HG03103 (cell line): ENCODE data around the gene ADD2.
"Not testable (repeated sequence)": the region's sequence is repeated elsewhere in the genome, so short reads cannot be mapped to it uniquely, and the experiment has no call there.

Source experiments
- ATAC-seq: cut with Tn5 transposase; IDR thresholded peaks from one replicate; pipeline ENCODE4 v1.9.1; 2021; ENCODE audit warnings: low read depth; ENCODE audit not compliant: unreplicated experiment

The ADD2 gene

GRCh38 chr2:70679259-70679658 is 88.7 kb downstream of the ADD2 start:
- ATAC-seq = no peak

- no peak for ATAC-seq
These were observed 89.3 kb downstream of the ADD2 start for GRCh38 chr2:70678576-70679143.

- no peak for ATAC-seq
These were observed 91.5 kb downstream of the ADD2 start for GRCh38 chr2:70676301-70677035.

- ATAC-seq = no peak
These were observed 92.1 kb downstream of the ADD2 start for GRCh38 chr2:70675862-70676261.

- no peak for ATAC-seq
These were observed 93.2 kb downstream of the ADD2 start for GRCh38 chr2:70674636-70675430.

- ATAC-seq = no peak
These were observed 94.9 kb downstream of the ADD2 start for GRCh38 chr2:70673041-70673647.

GRCh38 chr2:70671092-70671675 is 96.8 kb downstream of the ADD2 start:
- ATAC-seq = no peak

- no peak for ATAC-seq
These were observed 97.4 kb downstream of the ADD2 start for GRCh38 chr2:70670626-70671025.

GRCh38 chr2:70670202-70670601 is 97.8 kb downstream of the ADD2 start:
- no peak for ATAC-seq

GRCh38 chr2:70668911-70669310 is 99.1 kb downstream of the ADD2 start:
- ATAC-seq = no peak

- no peak for ATAC-seq
These were observed 99.6 kb downstream of the ADD2 start for GRCh38 chr2:70668432-70668831.

- no peak for ATAC-seq
These were observed 103.5 kb downstream of the ADD2 start for GRCh38 chr2:70664525-70664924.

- ATAC-seq = no peak
These were observed 104.6 kb downstream of the ADD2 start for GRCh38 chr2:70663411-70663810.

GRCh38 chr2:70659551-70659950 is 108.4 kb downstream of the ADD2 start:
- ATAC-seq = no peak

GRCh38 chr2:70658476-70658875 is 109.5 kb downstream of the ADD2 start:
- ATAC-seq = no peak

GRCh38 chr2:70657246-70657645 is 110.8 kb downstream of the ADD2 start:
- no peak for ATAC-seq

- ATAC-seq = no peak
These were observed 111.5 kb downstream of the ADD2 start for GRCh38 chr2:70656421-70657010.

GRCh38 chr2:70655786-70656185 is 112.2 kb downstream of the ADD2 start:
- ATAC-seq = no peak

GRCh38 chr2:70655211-70655610 is 112.8 kb downstream of the ADD2 start:
- ATAC-seq = not testable (repeated sequence)

- ATAC-seq = no peak
These were observed 116.3 kb downstream of the ADD2 start for GRCh38 chr2:70651727-70652126.
